Activated T-cell treated with anti-CD3 and anti-CD28 coated beads, Interleukin-2, amount 50 U/mL, for 24 hours (primary cell): ENCODE data around the gene HSFX1.
"Not testable (repeated sequence)": the region's sequence is repeated elsewhere in the genome, so short reads cannot be mapped to it uniquely, and the experiment has no call there.

Experiments
- DNase-seq: peaks from one replicate; pipeline ENCODE4 v3.0.0-alpha.2; 2020
- H3K27ac Mint-ChIP-seq: 2 replicates; pipeline ENCODE4 v1.8.0; 2020; ENCODE audit warnings: mild to moderate bottlenecking, mixed read lengths
- H3K27me3 Mint-ChIP-seq: 2 replicates; pipeline ENCODE4 v1.8.0; 2020; ENCODE audit warnings: mixed read lengths
- H3K36me3 Mint-ChIP-seq: 2 replicates; pipeline ENCODE4 v1.8.0; 2020; ENCODE audit warnings: low read depth, mixed read lengths
- H3K4me1 Mint-ChIP-seq: 2 replicates; pipeline ENCODE4 v1.8.0; 2020; ENCODE audit warnings: low read depth, mixed read lengths
- H3K4me3 Mint-ChIP-seq: 2 replicates; pipeline ENCODE4 v1.8.0; 2020; ENCODE audit warnings: mild to moderate bottlenecking, moderate library complexity, mixed read lengths
- H3K9me3 Mint-ChIP-seq: 2 replicates; pipeline ENCODE4 v1.8.0; 2020; ENCODE audit warnings: mixed read lengths

The HSFX1 gene

GRCh38 chrX:149773768-149774167 lies at the start of gene HSFX1:
Gene HSFX1 (plus strand): TSS chrX:149774068. CDS start chrX:149774682, 614 bp downstream.
- not testable (repeated sequence) for H3K4me3 Mint-ChIP-seq, H3K27me3 Mint-ChIP-seq, H3K27ac Mint-ChIP-seq, H3K9me3 Mint-ChIP-seq, H3K4me1 Mint-ChIP-seq, DNase-seq, H3K36me3 Mint-ChIP-seq

GRCh38 chrX:149727308-149727707 lies 46.6 kb upstream of the HSFX1 start:
- H3K4me3 Mint-ChIP-seq, H3K4me1 Mint-ChIP-seq, H3K36me3 Mint-ChIP-seq, H3K9me3 Mint-ChIP-seq, DNase-seq, H3K27ac Mint-ChIP-seq, H3K27me3 Mint-ChIP-seq: not testable (repeated sequence)

- not testable (repeated sequence) for H3K36me3 Mint-ChIP-seq, H3K9me3 Mint-ChIP-seq, H3K27ac Mint-ChIP-seq, H3K4me3 Mint-ChIP-seq, H3K27me3 Mint-ChIP-seq, DNase-seq, H3K4me1 Mint-ChIP-seq
Observed at GRCh38 chrX:149742269-149742668, 31.6 kb upstream of the HSFX1 start.

GRCh38 chrX:149746390-149747007 lies 27.4 kb upstream of the HSFX1 start:
- not testable (repeated sequence) for H3K9me3 Mint-ChIP-seq, H3K4me3 Mint-ChIP-seq, DNase-seq, H3K27ac Mint-ChIP-seq, H3K36me3 Mint-ChIP-seq, H3K4me1 Mint-ChIP-seq
- H3K27me3 Mint-ChIP-seq = peaks cover 10% of the 10 kb centered on the region

- DNase-seq = peak; percentile 19
- Mint-ChIP-seq H3K36me3 (no peaks in the 10 kb centered on the region), H3K4me1 (no peaks in the 10 kb centered on the region), H3K27ac (no peak overlapping the region), H3K4me3 (no peak overlapping the region), H3K27me3 (peaks cover 31% of the 10 kb centered on the region), H3K9me3 (no peaks in the 10 kb centered on the region)
Observed at GRCh38 chrX:149757206-149758067, 16.4 kb upstream of the HSFX1 start.

- DNase-seq = no peak
- Mint-ChIP-seq H3K27me3 (peaks cover 32% of the 10 kb centered on the region), H3K9me3 (no peaks in the 10 kb centered on the region), H3K4me1 (no peaks in the 10 kb centered on the region), H3K4me3 (no peak overlapping the region), H3K36me3 (no peaks in the 10 kb centered on the region), H3K27ac (no peak overlapping the region)
Observed at GRCh38 chrX:149758068-149758714, 15.7 kb upstream of the HSFX1 start.

GRCh38 chrX:149758715-149759078 lies 15.2 kb upstream of the HSFX1 start:
- peak; percentile 16 for DNase-seq
- not testable (repeated sequence) for H3K4me1 Mint-ChIP-seq, H3K36me3 Mint-ChIP-seq, H3K27ac Mint-ChIP-seq, H3K4me3 Mint-ChIP-seq, H3K9me3 Mint-ChIP-seq
- H3K27me3 Mint-ChIP-seq = peaks cover 35% of the 10 kb centered on the region

- H3K36me3 Mint-ChIP-seq = no peaks in the 10 kb centered on the region
- H3K27ac Mint-ChIP-seq = no peak overlapping the region
- H3K4me3 Mint-ChIP-seq = no peak overlapping the region
- peak; percentile 17 for DNase-seq
- H3K9me3 Mint-ChIP-seq = no peaks in the 10 kb centered on the region
- H3K4me1 Mint-ChIP-seq = no peaks in the 10 kb centered on the region
- H3K27me3 Mint-ChIP-seq = peaks cover 31% of the 10 kb centered on the region
Observed at GRCh38 chrX:149759824-149760223, 14.0 kb upstream of the HSFX1 start.

- Mint-ChIP-seq H3K27ac (no peak overlapping the region), H3K36me3 (no peaks in the 10 kb centered on the region), H3K27me3 (peaks cover 27% of the 10 kb centered on the region), H3K9me3 (no peaks in the 10 kb centered on the region), H3K4me1 (no peaks in the 10 kb centered on the region), H3K4me3 (no peak overlapping the region)
- DNase-seq = no peak
Observed at GRCh38 chrX:149760965-149761364, 12.9 kb upstream of the HSFX1 start.

GRCh38 chrX:149761858-149762674 lies 11.8 kb upstream of the HSFX1 start:
- peak; percentile 20 for DNase-seq
- peaks cover 23% of the 10 kb centered on the region for H3K27me3 Mint-ChIP-seq
- H3K4me1 Mint-ChIP-seq, H3K9me3 Mint-ChIP-seq, H3K36me3 Mint-ChIP-seq, H3K27ac Mint-ChIP-seq, H3K4me3 Mint-ChIP-seq: not testable (repeated sequence)

GRCh38 chrX:149762696-149763614 lies 10.9 kb upstream of the HSFX1 start:
- no peaks in the 10 kb centered on the region for H3K9me3 Mint-ChIP-seq
- H3K27ac Mint-ChIP-seq = no peak overlapping the region
- H3K4me3 Mint-ChIP-seq = no peak overlapping the region
- peak; percentile 16 for DNase-seq
- H3K36me3 Mint-ChIP-seq = no peaks in the 10 kb centered on the region
- H3K27me3 Mint-ChIP-seq = peaks cover 23% of the 10 kb centered on the region
- H3K4me1 Mint-ChIP-seq = no peaks in the 10 kb centered on the region

- H3K36me3 Mint-ChIP-seq, H3K4me3 Mint-ChIP-seq, DNase-seq, H3K27me3 Mint-ChIP-seq, H3K27ac Mint-ChIP-seq, H3K4me1 Mint-ChIP-seq, H3K9me3 Mint-ChIP-seq: not testable (repeated sequence)
Observed at GRCh38 chrX:149770344-149770743, 3.5 kb upstream of the HSFX1 start.

- not testable (repeated sequence) for H3K36me3 Mint-ChIP-seq, H3K4me1 Mint-ChIP-seq, H3K4me3 Mint-ChIP-seq, H3K9me3 Mint-ChIP-seq, DNase-seq, H3K27me3 Mint-ChIP-seq, H3K27ac Mint-ChIP-seq
Observed at GRCh38 chrX:149773026-149773425, 842 bp upstream of the HSFX1 start.

- H3K27me3 Mint-ChIP-seq, H3K4me1 Mint-ChIP-seq, H3K27ac Mint-ChIP-seq, DNase-seq, H3K9me3 Mint-ChIP-seq, H3K4me3 Mint-ChIP-seq, H3K36me3 Mint-ChIP-seq: not testable (repeated sequence)
Observed at GRCh38 chrX:149777999-149778398, 4.1 kb downstream of the HSFX1 start.
